ENCODE measurements around the gene CFH.
"Not testable (repeated sequence)": the region's sequence is repeated elsewhere in the genome, so short reads cannot be mapped to it uniquely, and the experiment has no call there.

CFH gene

DNA sequence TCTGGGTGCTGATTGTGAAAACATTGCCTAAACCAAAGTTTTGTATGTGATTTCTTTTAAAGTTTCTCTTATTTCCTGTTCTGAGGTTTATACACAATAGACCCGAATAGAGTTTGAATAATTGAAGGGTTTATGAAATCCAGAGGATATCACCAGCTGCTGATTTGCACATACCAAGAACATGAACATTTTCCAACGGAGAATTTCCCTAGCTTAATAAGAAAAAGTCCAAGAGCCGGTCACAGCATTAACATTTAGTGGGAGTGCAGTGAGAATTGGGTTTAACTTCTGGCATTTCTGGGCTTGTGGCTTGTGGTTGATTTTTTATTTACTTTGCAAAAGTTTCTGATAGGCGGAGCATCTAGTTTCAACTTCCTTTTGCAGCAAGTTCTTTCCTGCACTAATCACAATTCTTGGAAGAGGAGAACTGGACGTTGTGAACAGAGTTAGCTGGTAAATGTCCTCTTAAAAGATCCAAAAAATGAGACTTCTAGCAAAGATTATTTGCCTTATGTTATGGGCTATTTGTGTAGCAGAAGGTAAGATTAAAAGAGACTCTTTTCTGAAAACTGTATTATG, at the start of gene CFH:
TSS of gene CFH (plus strand) at position 407 of the 579 bp plus-strand sequence. CDS start at position 482, 75 bp downstream.
- no peak for DNase-seq

DNA sequence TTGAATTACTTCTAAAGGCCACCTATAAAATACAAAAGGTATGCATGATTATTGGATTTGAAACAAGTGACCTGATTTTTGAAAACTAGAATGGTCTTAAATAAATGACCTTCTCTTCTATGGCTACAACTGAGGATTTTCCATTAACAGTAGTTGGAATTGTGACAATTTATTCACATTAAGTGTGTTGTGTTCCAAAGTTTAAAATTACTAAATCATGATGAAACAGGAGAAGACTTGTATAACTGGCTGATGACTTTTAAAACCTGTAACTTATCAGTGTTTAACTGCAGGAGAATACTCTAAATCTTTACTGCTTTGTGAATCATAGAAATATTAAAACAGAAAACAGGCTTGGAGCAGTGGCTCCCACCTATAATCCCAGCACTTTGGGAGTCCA, 48.2 kb upstream of the CFH start:
- DNase-seq, result no peak

DNA sequence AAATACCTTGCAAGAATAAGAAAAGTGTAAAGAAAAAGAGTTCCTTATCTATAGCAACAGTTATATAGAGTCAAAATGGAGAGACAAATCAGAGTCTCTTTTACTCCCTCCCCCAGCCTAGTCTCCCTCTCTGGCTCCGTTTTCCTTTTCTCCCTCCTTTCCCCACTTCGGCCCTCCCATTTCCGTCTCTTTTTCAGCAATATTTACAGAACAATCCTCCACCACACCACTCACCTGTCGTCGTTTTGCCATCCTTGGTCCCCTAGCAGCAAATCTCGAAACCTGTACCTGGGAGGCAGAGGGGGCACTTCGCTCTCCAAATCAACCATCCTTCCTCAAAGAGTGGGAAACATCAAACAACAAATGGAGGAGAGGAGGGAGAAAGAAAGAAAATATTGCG, 43.9 kb upstream of the CFH start:
- no peak for DNase-seq

DNA sequence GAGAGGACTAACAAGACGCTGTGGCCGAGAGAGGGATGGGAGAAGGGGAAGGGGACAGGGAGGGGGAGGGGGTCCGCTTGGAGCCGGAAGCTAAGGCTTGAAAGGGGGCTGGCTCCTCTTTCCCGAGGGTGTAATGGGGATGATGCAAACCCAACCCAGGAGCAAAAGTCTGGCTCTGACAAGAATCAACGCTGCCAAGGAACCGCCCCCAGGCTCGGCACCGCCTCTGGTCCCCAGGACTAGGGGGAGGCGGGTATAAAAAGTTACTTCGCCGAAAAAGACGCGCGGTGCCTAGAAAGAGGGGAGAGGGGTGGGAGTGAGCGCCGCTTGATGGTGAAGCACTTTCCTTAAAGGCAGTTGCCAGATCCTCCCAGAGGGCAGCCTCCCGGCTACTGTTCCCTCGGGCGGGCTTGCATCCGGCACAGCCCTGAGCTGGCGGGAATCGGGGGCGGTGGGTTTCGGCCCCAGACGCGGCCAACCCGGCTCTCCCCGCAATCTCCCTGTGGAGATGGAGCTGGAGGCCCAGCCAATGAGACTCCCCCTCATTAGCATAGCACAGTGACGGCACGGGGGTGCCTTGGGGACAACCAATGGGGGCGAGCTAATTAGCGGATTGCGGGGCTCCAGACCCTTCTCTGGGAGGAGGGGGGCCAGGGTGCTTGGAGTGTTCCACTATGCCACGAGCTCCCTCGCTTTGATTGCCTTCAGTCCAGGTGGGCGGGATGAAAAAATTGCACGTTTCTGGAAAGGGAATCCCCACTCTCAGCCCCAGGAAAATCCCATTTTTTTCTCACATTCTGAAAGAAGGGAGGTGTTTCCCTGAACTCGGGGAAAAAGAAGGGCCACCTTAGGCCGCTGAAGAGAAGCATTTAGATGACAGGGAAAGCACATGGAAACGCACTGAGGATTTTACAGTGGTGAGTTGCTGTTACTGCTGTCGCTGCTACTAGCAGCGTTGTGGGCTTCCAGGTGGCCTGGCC, 43.2 kb upstream of the CFH start, which contains the start of gene KCNT2:
TSS of gene KCNT2 (minus strand) at position 51 of the 980 bp plus-strand sequence. CDS start 131 bp downstream, outside the sequence.
- no peak for DNase-seq

DNA sequence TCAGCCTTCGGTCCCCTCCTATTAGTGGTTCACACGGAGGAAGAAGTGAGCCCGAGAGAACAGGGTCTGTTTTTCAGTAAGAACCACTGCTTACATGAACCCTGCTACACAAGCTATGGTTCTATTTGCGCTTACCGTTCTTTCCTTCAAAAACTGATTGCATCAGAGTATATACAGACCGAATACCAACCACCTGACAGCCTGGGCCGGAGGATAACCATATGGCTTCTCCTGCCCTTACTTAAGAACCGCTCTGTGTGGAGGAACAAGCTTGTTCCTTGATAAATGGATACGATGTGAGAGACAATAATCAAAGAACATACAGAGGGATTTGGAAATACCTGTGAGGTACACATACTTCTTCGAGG, 42.5 kb upstream of the CFH start:
- no peak for DNase-seq

DNA sequence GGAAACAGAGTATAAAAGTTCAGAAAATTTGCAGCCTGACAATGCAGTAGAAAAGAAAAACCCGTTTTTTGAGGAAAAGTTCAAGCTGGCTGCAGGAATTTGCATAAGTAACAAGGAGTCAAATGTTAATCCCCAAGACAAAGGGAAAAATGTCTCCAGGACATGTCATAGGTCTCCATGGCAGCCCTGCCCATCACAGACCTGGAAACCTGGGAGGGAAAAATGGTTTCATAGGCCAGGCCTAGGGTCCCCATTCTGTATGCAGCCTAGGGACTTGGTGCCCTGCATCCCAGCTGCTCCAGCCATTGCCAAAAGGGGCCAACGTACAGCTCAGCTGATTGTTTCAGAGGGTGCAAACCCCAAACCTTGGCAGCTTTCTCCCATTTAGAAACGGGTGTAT, 40.0 kb upstream of the CFH start:
- no peak for DNase-seq

DNA sequence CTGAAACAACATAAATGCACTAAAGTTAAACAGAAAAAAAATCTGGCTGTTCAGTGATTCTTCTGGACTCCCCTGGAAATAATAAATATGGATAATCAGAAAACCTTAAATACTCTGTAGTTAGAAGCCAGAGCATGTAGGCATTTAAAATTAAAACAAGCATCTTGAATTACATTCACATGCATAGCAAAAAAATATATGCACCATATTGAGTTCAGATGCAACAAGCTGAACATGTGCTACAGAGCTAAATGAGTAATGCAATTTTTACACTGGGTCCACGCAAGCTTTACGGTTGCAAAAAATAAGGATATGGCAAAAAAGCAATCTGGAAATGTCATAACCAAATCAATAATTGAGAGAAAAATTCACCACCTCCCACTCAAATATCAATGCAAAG, 32.1 kb upstream of the CFH start:
- DNase-seq, result no peak

DNA sequence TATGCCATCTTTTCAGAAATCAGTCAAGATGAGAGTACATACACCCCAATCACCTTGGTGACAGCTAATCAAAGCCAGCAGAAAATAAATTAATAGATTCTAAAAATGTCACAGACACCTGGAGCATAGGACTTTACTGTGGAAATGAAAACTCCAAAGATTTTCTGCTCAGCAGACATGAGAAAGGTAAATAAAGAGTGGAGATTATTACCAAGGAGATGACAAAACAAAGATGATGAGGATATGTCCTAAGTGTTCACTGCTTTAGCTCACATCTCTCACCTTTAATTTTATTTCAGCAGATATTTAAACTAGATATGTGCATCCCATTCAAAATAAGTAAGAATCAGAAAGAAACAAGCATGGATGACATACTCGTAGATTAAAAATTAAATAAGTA, 28.8 kb upstream of the CFH start:
- DNase-seq, result no peak

DNA sequence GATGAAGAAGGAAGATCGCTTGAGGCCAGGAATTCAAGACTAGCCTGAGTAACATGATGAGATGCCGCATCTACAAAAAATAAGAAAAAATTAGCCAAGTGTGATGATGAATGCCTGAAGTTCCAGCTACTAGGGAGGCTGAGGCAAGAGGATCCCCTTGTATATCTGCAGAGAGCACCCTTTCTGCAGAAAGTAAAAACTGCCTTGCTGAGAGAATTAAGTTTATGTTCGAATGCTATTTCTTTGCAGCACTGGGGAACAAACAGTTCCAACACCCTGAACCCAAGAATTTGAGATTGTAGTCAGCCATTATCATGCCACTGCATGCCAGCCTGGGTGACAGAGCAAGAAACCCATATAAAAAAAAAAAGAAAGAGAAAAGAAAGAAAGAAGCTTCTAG, 23.0 kb upstream of the CFH start:
- no peak for DNase-seq

DNA sequence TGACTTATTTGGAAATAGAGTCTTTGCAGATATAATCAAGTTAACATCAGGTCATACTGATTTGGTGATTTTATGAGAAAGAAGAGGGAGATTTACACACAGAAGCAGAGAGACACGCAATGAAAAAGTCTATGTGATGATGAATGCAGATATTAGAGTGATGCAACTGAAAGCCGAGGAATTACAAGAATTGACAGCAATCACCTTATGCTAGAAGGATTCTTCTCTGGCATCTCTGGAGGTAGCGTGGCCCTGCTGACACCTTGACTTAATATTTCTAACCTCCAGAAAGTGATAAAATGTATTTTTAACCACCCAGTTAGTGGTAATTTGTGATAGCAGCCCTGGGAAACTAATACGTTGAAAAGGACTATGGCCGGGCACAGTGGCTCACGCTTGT, 14.2 kb upstream of the CFH start:
- DNase-seq, result no peak

DNA sequence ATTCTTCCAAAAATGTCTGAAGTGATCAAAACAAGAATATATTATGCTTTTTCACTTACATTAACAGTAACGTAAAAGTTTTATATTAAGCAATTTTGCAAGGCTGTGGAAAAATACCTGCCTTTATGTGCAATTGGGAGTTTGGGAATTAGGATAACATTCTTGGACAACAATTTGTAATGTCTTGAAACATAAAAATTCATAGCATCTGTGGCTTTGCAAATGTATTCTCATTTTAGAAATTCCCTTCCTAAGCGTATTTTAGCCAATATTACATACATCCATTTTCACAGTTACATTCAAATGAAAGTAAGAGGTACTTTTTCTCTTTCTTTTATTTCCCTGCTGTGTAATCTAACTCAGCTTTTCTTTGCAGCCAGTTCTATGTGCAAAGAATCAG, 13.4 kb upstream of the CFH start:
- no peak for DNase-seq

DNA sequence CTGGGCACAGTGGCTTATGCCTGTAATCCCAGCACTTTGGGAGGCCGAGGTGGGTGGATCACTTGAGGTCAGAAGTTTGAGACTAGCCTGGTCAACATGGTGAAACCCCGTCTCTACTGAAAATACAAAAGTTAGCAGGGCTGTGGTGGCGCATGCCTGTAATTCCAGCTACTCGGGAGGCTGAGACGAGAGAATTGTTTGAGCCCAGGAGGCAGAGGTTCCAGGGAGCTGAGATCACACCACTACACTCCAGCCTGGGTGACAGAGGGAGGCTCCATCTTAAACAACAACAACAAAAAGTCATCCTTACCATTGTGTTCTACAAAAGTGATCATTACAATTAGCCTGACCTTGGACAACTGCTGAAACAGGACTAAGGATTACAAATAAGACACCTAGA, 12.6 kb upstream of the CFH start:
- not testable (repeated sequence) for DNase-seq

DNA sequence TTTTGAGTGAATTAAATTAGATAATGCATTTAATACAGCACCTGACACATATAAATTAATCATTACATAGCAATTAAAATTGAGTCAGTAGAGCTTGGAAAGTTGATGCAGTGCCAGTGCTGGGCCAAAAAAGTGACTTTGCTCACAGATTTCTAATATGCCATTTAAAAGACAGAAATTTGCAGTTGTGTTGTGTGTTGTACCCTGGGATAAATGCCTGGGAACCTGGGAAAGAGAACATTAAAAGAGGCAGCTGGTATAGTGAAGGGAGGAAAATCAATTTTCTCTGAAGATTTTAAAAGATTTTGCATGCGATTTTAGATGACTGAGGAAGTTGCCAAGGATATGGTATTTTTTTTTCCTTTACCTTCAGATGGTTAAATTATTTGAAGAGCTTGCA, 10.9 kb upstream of the CFH start:
- DNase-seq, result no peak

DNA sequence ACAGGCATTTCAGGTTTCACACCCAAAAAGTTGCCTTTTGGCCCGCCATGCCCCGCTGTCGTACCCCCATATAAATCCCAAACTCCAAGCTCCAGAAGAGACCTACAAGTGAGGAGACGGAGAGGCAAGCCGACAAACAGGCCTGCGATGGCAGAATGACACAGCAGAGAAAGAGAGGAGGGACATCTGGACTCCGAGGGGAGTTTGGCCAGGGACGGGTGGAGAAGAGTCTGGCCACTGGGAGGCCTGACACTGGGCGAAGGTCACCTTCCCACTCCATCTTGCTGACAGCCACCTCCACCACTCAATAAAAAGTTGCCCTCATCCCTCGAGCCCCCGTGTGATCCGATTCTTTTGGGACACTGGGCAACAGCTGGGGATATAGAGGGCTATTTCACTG, 1.9 kb upstream of the CFH start:
- no peak for DNase-seq

DNA sequence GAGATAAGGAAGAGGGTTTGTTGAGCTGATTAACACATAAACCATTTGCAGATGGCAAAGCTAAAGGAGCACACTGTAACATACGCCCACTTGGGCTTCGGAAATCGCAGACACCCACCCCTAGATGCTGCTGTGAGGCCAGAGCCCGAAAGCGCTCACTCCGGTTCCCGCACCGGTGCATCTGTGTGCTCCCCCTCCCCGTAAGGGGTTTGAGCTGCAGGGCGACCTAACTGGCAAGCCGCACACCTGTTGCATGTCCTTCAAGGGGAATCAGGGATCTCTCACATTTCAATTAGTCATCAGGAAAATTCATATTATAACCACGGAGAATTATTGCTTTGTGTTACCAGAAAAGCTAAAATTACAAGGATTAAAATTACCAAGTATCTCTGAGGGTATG, 1.4 kb upstream of the CFH start:
- DNase-seq, result no peak

DNA sequence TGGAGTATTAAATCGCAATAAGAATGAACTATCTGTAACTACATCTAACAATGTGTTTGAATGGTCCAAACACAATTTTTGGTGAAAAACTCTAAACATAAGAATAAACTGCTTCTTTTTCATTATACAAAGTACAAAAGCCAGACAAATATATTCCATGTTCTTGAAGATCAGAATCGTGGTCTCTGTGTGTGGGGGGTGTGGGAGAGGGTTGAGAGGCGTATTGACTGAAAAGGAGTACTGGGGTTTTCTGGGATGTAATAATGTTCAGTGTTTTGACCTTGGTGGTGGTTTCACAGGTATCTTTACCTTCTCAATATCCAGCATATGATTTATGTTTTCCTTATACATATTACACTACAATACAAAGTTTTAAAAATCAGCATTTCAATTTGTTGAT, 764 bp upstream of the CFH start:
- no peak for DNase-seq

DNA sequence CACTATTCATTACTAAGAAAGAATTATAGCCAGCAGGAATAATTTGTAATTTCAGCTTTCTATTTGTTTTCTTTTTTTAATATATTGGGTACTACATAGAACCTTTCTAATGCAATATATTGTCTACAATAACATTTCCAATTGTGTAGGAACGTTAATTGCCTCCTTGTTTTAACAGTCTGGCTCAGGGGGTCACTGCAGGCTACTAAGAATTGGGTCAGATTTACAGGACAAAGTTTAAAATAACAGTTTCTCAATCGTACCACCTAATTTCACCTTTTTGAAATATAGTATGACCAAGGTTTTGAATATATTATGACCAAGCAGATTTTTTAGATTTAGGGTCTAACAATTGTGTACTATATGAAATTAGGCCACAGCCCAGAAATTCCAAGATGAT, 2.4 kb downstream of the CFH start:
- no peak for DNase-seq

DNA sequence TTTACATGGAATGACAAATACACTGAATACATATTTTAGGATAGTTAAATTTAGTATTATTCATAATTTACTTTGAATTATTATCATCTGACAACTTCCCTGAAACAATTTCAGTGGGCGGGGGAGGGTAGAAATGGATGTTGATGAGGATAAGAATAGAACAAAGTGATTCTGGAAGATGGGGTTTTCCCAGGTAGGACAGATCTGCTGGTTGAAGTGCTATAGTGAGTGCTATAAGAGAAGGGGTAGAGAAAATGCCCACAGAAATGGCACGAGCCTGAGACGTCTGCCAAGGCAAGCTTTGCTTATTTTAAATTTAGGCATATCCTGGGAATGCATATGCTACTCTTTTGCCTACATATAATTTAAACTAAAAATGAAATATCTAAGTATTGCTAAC, 3.2 kb downstream of the CFH start:
- no peak for DNase-seq

DNA sequence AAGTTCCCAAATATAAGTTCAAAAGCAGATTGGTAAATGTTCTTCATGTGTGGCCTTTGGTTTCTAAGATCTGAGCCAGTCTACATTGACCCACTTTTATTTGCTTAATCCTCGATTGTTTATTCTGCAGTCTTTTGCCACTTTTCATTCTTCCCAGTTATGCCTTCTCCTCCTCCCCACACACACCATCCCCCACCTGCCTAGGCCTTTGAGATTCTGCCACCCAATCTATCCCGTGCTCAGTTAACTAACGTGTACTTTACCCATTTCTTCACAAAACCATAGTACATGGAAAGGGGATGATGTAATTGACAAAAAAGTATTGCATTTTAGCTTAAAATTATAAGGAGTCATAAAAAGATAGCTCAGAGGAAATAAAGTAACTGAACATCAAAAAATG, 3.7 kb downstream of the CFH start:
- DNase-seq, result no peak

DNA sequence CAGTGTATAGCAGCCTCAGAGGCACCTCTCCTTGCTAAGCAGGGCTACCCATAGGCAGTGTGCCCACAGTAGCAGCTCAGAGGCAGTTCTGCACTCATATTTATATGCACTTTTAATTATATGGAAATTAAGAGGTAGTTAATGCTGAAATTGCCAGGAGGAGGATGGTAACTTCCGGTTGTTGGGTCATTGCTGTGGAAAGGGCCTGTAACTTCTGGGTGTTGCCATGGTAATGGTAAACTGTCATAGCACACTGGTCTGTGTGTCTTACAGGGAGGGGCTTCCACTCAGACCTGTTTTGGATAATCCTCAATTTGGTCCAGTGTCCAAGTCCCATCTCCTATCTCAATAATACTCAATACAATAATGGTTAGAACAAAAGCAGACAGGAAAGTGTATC, 7.6 kb downstream of the CFH start:
- no peak for DNase-seq

DNA sequence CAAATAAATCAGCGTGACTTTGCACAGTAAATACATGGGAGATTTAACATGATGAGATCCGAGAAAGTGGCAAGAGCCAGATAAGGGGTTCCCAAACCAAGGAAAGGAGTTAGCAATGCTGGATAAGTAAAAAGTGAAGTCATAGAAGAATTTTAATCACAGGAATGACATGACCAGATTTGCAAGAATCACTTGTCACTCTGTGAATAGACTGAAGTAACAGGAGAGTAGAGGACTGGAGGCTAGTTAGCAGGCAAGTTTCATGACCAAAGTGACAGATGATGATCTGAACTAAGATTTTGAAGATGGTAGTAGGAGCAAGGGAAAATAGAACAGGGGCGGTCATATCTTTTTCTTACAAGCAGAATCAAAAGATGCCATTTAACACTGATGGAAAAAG, 8.4 kb downstream of the CFH start:
- no peak for DNase-seq

DNA sequence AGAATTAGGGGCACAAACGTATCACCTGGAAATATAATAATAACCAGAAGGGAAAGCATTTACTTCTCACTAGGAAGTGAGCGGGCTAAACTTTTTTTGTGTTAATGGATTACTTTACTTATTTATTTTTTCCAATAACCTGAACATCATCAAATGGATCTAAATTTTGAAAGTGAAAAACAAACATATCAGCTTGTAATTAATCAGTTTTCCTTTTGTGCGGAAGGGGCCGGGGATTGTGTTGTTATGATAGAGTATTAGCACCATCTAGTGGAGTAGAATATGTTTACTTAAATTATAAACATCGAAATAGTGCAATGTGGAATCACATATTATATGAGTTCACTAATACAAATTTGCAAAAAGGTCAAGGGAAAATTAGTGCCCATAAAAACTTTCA, 9.0 kb downstream of the CFH start:
- DNase-seq, result no peak

DNA sequence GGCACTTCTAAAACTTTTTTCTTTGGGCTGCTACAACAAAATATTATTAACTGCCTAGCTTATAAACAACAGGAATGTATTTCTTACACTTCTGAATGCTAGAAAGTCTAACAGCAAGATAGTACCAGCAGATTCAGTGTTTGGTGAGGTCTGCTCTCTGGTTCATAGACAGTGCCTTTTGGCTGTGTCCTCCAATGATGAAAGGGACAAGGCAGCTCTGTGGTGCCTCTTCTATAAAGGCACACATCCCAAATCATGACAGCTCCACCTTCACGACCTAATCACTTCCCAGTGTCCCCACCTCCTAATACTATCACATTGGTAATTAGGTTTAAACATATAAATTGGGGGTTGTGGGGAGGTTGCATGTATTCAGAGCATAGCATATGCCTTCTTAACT, 9.5 kb downstream of the CFH start:
- no peak for DNase-seq

DNA sequence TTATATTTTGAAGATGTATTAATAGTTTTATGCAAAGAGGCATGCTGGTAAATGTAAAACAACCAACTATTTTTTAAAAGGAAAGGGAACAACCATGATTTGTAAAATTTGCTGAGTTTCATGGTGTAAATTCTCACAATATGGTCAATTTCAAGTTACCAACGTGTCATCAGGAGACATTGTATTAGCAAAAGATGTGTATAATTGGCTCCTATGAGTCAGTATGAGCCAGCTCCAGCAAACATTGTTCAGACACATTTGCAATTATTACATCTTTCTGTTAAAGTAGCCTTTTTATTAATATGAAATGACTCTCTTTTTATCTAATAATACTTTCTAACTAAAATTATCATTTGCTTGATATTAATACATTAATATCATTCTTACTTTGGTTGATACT, 15.3 kb downstream of the CFH start:
- DNase-seq, result no peak

DNA sequence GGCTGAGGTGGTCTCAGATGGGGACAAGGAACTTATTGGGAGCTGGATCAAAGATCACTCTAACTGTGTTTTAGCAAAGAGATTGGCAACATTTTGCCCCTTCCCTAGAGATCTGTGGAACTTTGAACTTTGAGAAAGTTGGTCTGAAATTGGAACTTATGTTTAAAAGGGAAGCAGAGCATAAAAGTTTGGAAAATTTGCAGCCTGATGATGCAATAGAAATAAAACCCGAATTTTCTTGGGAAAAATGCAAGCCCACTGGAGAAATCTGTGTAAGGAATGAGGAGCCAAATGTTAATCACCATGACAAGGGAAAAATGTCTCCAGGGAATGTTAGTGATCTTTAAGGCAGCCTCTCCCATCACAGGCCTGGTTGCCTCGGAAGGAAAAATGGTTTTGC, 17.2 kb downstream of the CFH start:
- DNase-seq, result no peak
